ENCODE data around the gene SPOCK2. TPM values are rescaled to one million over a fixed set of nuclear protein-coding genes. Genes with fewer than 3 reads are reported as not detected.

Gene SPOCK2
- total RNA-seq, 4 donors from 2014 or later, result 0.65 to 3.9 (median 3.5) TPM

- 83 to 85% methylated on average over 9 of the region's 9 CpGs for WGBS, 2 donors
These were observed 67.2 kb downstream of the SPOCK2 start for GRCh38 chr10:72020914-72021809.

GRCh38 chr10:72019085-72019876 is 69.1 kb downstream of the SPOCK2 start:
- intact Hi-C loops (cut with DNase I; ENCODE audit: low total_unique reads), result no loop called here
- no peak for TF ChIP-seq CTCF (IDR thresholded peaks at IDR 0.05)
- no peak for TF ChIP-seq POLR2A (IDR thresholded peaks at IDR 0.05)
- DNase-seq (ENCODE audit: low spot score in 2 of 2), result no peak
- WGBS, 2 donors, result 92 to 94% methylated on average over 11 of the region's 11 CpGs
- H3K4me3 ChIP-seq (ENCODE audit: low read depth, poor library complexity, severe bottlenecking), result no peak overlapping the region

More at GRCh38 chr10:72020914-72021809, 67.2 kb downstream of the SPOCK2 start:
- TF ChIP-seq CTCF (IDR thresholded peaks at IDR 0.05) (no peak), POLR2A (IDR thresholded peaks at IDR 0.05) (no peak)
- no peak for DNase-seq (ENCODE audit: low spot score in 2 of 2)
- intact Hi-C loops (cut with DNase I; ENCODE audit: low total_unique reads), result no loop called here
- no peak overlapping the region for H3K4me3 ChIP-seq (ENCODE audit: low read depth, poor library complexity, severe bottlenecking)

- DNase-seq (ENCODE audit: low spot score in 2 of 2), result no peak
- no peak overlapping the region for H3K4me3 ChIP-seq (ENCODE audit: low read depth, poor library complexity, severe bottlenecking)
- TF ChIP-seq POLR2A (IDR thresholded peaks at IDR 0.05) (no peak), CTCF (IDR thresholded peaks at IDR 0.05) (no peak)
- intact Hi-C loops (cut with DNase I; ENCODE audit: low total_unique reads), result no loop called here
- 60 to 68% methylated on average over 13 of the region's 13 CpGs for WGBS, 2 donors
These were observed 71.6 kb downstream of the SPOCK2 start for GRCh38 chr10:72016608-72017300.

GRCh38 chr10:72015841-72016240 is 72.5 kb downstream of the SPOCK2 start:
- TF ChIP-seq CTCF (IDR thresholded peaks at IDR 0.05) (no peak), POLR2A (IDR thresholded peaks at IDR 0.05) (no peak)
- WGBS, 2 donors, result 85 to 86% methylated on average over 8 of the region's 8 CpGs
- DNase-seq (ENCODE audit: low spot score in 2 of 2), result no peak
- intact Hi-C loops (cut with DNase I; ENCODE audit: low total_unique reads), result no loop called here
- H3K4me3 ChIP-seq (ENCODE audit: low read depth, poor library complexity, severe bottlenecking), result no peak overlapping the region

- 86% methylated on average over 10 of the region's 10 CpGs for WGBS, 2 donors
- H3K4me3 ChIP-seq (ENCODE audit: low read depth, poor library complexity, severe bottlenecking), result no peak overlapping the region
- intact Hi-C loops (cut with DNase I; ENCODE audit: low total_unique reads), result no loop called here
- DNase-seq (ENCODE audit: low spot score in 2 of 2), result no peak
- no peak for TF ChIP-seq CTCF (IDR thresholded peaks at IDR 0.05)
- TF ChIP-seq POLR2A (IDR thresholded peaks at IDR 0.05), result no peak
These were observed 73.4 kb downstream of the SPOCK2 start for GRCh38 chr10:72014785-72015480.

Measured in lower leg skin (tissue), 4 donors.